ENCODE measurements around the gene SCFD2.

The SCFD2 gene

GRCh38 chr4:53162969-53163368 is 202.9 kb downstream of the SCFD2 start:
- TF ChIP-seq CTCF (IDR thresholded peaks at IDR 0.05; ENCODE audit: low read depth, low read length): no peak
- no peak overlapping the region for H3K4me3 ChIP-seq (ENCODE audit: low read depth, low read length)

GRCh38 chr4:53161787-53162433 is 204.0 kb downstream of the SCFD2 start:
- H3K4me3 ChIP-seq (ENCODE audit: low read depth, low read length): no peak overlapping the region
- no peak for TF ChIP-seq CTCF (IDR thresholded peaks at IDR 0.05; ENCODE audit: low read depth, low read length)

- H3K4me3 ChIP-seq (ENCODE audit: low read depth, low read length): no peak overlapping the region
- TF ChIP-seq CTCF (IDR thresholded peaks at IDR 0.05; ENCODE audit: low read depth, low read length): no peak
These were observed 204.6 kb downstream of the SCFD2 start for GRCh38 chr4:53161051-53161786.

GRCh38 chr4:53156896-53157295 is 209.0 kb downstream of the SCFD2 start:
- H3K4me3 ChIP-seq (ENCODE audit: low read depth, low read length): no peak overlapping the region
- no peak for TF ChIP-seq CTCF (IDR thresholded peaks at IDR 0.05; ENCODE audit: low read depth, low read length)

- H3K4me3 ChIP-seq (ENCODE audit: low read depth, low read length): no peak overlapping the region
- TF ChIP-seq CTCF (IDR thresholded peaks at IDR 0.05; ENCODE audit: low read depth, low read length): no peak
These were observed 213.4 kb downstream of the SCFD2 start for GRCh38 chr4:53152467-53152866.

GRCh38 chr4:53151489-53151788 is 214.4 kb downstream of the SCFD2 start:
- TF ChIP-seq CTCF (IDR thresholded peaks at IDR 0.05; ENCODE audit: low read depth, low read length): no peak

GRCh38 chr4:53150631-53151488 is 215.0 kb downstream of the SCFD2 start:
- TF ChIP-seq CTCF (IDR thresholded peaks at IDR 0.05; ENCODE audit: low read depth, low read length): no peak
- H3K4me3 ChIP-seq (ENCODE audit: low read depth, low read length): no peak overlapping the region

More at GRCh38 chr4:53151489-53151788, 214.4 kb downstream of the SCFD2 start:
- no peak overlapping the region for H3K4me3 ChIP-seq (ENCODE audit: low read depth, low read length)
